GM12878 (cell line): Measurements from ENCODE around the gene EPHB2. TPM values are rescaled to one million over a fixed set of nuclear protein-coding genes. Genes with fewer than 3 reads are reported as not detected.

Source experiments
- ATAC-seq: fragments of 200-7000 bp; cut with Tn5 transposase; 3 replicates; pipeline ENCODE4 v1.9.1; 2020; ENCODE audit warnings: mild to moderate bottlenecking, moderate library complexity
- BruUV-seq: library from RNA; stranded (reverse); fragments of 400-500 nt; replicated peaks from 2 replicates; lab custom pipeline; 2021; lab: Mats Ljungman, UMichigan
- CTCF ChIA-PET: fragments of 300-600 bp; sonication (Branson Sonifier 250); formaldehyde crosslinking; extraction: SDS; loops from one replicate; lab custom pipeline; 2021; ENCODE audit warnings: inconsistent platforms; lab: Yijun Ruan, JAX
- POLR2A ChIA-PET: fragments of 350-600 bp; formaldehyde crosslinking; extraction: SDS; loops from one replicate; lab custom pipeline; 2021; ENCODE audit warnings: inconsistent platforms; lab: Charles Lee
- RAD21 ChIA-PET: fragments of 300-600 bp; sonication (Branson Sonifier 250); formaldehyde crosslinking; loops from one replicate; lab custom pipeline; 2023; ENCODE audit warnings: antibody characterized with exemption; ENCODE audit not compliant: unreplicated experiment; lab: Charles Lee
- SMC1A ChIA-PET: fragments of 300-600 bp; sonication (Branson Sonifier 250); formaldehyde crosslinking; loops from one replicate; lab custom pipeline; 2023; ENCODE audit not compliant: unreplicated experiment, uncharacterized antibody; lab: Charles Lee
- DNase-seq: peaks from one replicate; pipeline ENCODE4 v3.0.0-alpha.2; 2011; ENCODE audit warnings: low read depth, low spot score
- FAIRE-seq: peaks from 3 replicates; lab custom pipeline; 2011; peaks lifted over from hg19 to GRCh38; lab: Jason Lieb, UNC
- H2AFZ ChIP-seq: 2 replicates; pipeline ENCODE4 v1.6.0; 2011; ENCODE audit warnings: low read depth, low read length, control low read depth; ENCODE audit not compliant: control insufficient read depth
- H3K27ac ChIP-seq: 2 replicates; pipeline ENCODE4 v1.5.1; 2011; ENCODE audit warnings: control low read depth; ENCODE audit not compliant: control insufficient read depth, insufficient read depth
- H3K27me3 ChIP-seq, 2 experiments: replicated peaks in 1 of 2; 2 replicates each; pipeline versions ENCODE4 v1.6.0 to v1.6.1; 2011; ENCODE audit warnings: low read length in 1 of 2; ENCODE audit not compliant: control insufficient read depth in 2 of 2, insufficient read depth in 2 of 2
- H3K36me3 ChIP-seq, 2 experiments: 2 replicates each; pipeline ENCODE4 v1.5.1; 2011; ENCODE audit warnings: low read length in 1 of 2; ENCODE audit not compliant: control insufficient read depth in 2 of 2, insufficient read depth in 2 of 2
- H3K4me1 ChIP-seq: 2 replicates; pipeline ENCODE4 v1.6.1; 2011; ENCODE audit warnings: mild to moderate bottlenecking, low read length, moderate library complexity, mixed read lengths; ENCODE audit not compliant: control insufficient read depth, insufficient read depth
- H3K4me2 ChIP-seq: 2 replicates; pipeline ENCODE4 v1.6.0; 2011; ENCODE audit warnings: control low read depth; ENCODE audit not compliant: control insufficient read depth, insufficient read depth
- H3K4me3 ChIP-seq: fragments of 200-600 bp; sonication (generic); 2 replicates; pipeline ENCODE4 v1.5.1; 2016
- H3K79me2 ChIP-seq: 2 replicates; pipeline ENCODE4 v1.6.0; 2011; ENCODE audit warnings: low read length; ENCODE audit not compliant: control insufficient read depth, insufficient read depth
- H3K9ac ChIP-seq: 2 replicates; pipeline ENCODE4 v1.8.0; 2011; ENCODE audit warnings: low read length, control low read depth, mixed read lengths; ENCODE audit not compliant: control insufficient read depth, insufficient read depth
- H3K9me3 ChIP-seq: replicated peaks from 3 replicates; pipeline ENCODE4 v1.5.1; 2011; ENCODE audit warnings: mild to moderate bottlenecking, low read length; ENCODE audit not compliant: control insufficient read depth, insufficient read depth
- H4K20me1 ChIP-seq: 2 replicates; pipeline ENCODE4 v1.6.0; 2011; ENCODE audit not compliant: control insufficient read depth, insufficient read depth
- ATF2 ChIP-seq: IDR thresholded peaks from 2 replicates; pipeline ENCODE4 v1.6.1; 2012; ENCODE audit warnings: low read length, inconsistent platforms
- CBX5 ChIP-seq: sonication (generic); IDR thresholded peaks from 2 replicates; pipeline ENCODE4 v1.6.1; 2016; ENCODE audit warnings: low read depth, moderate library complexity, mild to moderate bottlenecking, inconsistent platforms
- CEBPB ChIP-seq, 2 experiments: fragments of 150-350 bp in 1 of 2; IDR thresholded peaks; 2 replicates each; pipeline ENCODE4 v1.6.1; 2012 to 2014; ENCODE audit warnings: low read depth in 2 of 2, low read length in 2 of 2, borderline replicate concordance in 1 of 2, inconsistent platforms in 1 of 2
- EGR1 ChIP-seq, 2 experiments: IDR thresholded peaks; 1 replicate in 1 of 2; 2 replicates in 1 of 2; pipeline ENCODE4 v1.6.1; 2011 to 2012; ENCODE audit warnings: low read depth in 2 of 2, low read length in 2 of 2, borderline replicate concordance in 1 of 2, mild to moderate bottlenecking in 1 of 2, moderate library complexity in 1 of 2
- HCFC1 ChIP-seq: fragments of 150-350 bp; IDR thresholded peaks from 2 replicates; pipeline ENCODE4 v1.6.1; 2014; ENCODE audit warnings: low read length
- HDAC6 ChIP-seq: fragments of 200-600 bp; sonication (generic); IDR thresholded peaks from one replicate; pipeline ENCODE4 v1.8.0; 2017; ENCODE audit warnings: antibody characterized with exemption; ENCODE audit not compliant: unreplicated experiment
- JUND ChIP-seq: IDR thresholded peaks from 2 replicates; pipeline ENCODE4 v1.6.1; 2012; ENCODE audit warnings: low read depth, mild to moderate bottlenecking, low read length, improper control_type of control experiment, moderate library complexity
- MYB ChIP-seq: fragments of 150-350 bp; IDR thresholded peaks from 2 replicates; pipeline ENCODE4 v1.6.1; 2014; ENCODE audit warnings: mild to moderate bottlenecking, low read depth, low read length, borderline replicate concordance
- POLR2A ChIP-seq: IDR thresholded peaks from 2 replicates; pipeline ENCODE4 v1.6.1; 2011; ENCODE audit warnings: low read depth, mild to moderate bottlenecking, low read length
- TCF7 ChIP-seq: IDR thresholded peaks from 2 replicates; pipeline ENCODE4 v1.6.1; 2014; ENCODE audit warnings: antibody characterized with exemption, borderline replicate concordance
- WGBS: methylation state at CpG from one replicate; pipeline ENCODE4 v1.1.6; 2016; ENCODE audit warnings: low lambda C conversion rate; ENCODE audit not compliant: insufficient replicate concordance, insufficient coverage; ENCODE audit errors: missing lambda C conversion rate; 5-methylcytosine and 5-hydroxymethylcytosine counted together
- in situ Hi-C: fragments of 300-500 bp; cut with MboI; formaldehyde crosslinking; loops from 9 replicates; pipeline ENCODE4 v1.14.3; 2018; ENCODE audit warnings: mixed read lengths
- intact Hi-C: fragments of 100-400 bp; cut with micrococcal nuclease; formaldehyde crosslinking; loops from one replicate; pipeline ENCODE4 v1.14.2; 2022; ENCODE audit not compliant: unreplicated experiment
- polyA plus RNA-seq, 11 experiments: library from polyadenylated mRNA; depleted of rRNA in 4 of 11; unstranded in 6 of 11; stranded (reverse) in 5 of 11; fragments of >200 nt; fragmentation: Nextera tagmentation in 4 of 11; fragmentation: Illumina TruSeq in 1 of 11; extraction: Ambion mirVana in 4 of 11; extraction: Trizol in 1 of 11; gene quantifications; 1 replicate in 1 of 11; 2 replicates in 10 of 11; pipeline versions ENCODE4 v1.2.1 to v1.2.3, GENCODE V29; 2011 to 2016; ENCODE audit warnings: inconsistent platforms in 2 of 11, missing spikeins in 2 of 11, low read depth in 1 of 11
- total RNA-seq, 4 experiments: library from RNA; depleted of rRNA in 3 of 4; stranded (reverse); fragments of >200 nt in 3 of 4; fragmentation: Illumina TruSeq in 1 of 4; extraction: Trizol in 1 of 4; gene quantifications; 2 replicates each; pipeline versions ENCODE4 v1.2.1 to v1.2.3, GENCODE V29; 2013 to 2021
- TF ChIP-seq, protein P1 (sequence below): IDR thresholded peaks from 2 replicates; pipeline ENCODE4 v1.6.1; 2011; ENCODE audit warnings: borderline replicate concordance, low read depth, mild to moderate bottlenecking, moderate library complexity, low read length; ENCODE audit not compliant: insufficient read depth, poor library complexity, severe bottlenecking

Gene EPHB2
- total and polyA plus RNA-seq, 10 of the 15 experiments (the other 5 are each of a cell fraction or from before 2014, with no cell fraction given), result 0.13 to 3.3 (median 0.92) TPM

DNA sequence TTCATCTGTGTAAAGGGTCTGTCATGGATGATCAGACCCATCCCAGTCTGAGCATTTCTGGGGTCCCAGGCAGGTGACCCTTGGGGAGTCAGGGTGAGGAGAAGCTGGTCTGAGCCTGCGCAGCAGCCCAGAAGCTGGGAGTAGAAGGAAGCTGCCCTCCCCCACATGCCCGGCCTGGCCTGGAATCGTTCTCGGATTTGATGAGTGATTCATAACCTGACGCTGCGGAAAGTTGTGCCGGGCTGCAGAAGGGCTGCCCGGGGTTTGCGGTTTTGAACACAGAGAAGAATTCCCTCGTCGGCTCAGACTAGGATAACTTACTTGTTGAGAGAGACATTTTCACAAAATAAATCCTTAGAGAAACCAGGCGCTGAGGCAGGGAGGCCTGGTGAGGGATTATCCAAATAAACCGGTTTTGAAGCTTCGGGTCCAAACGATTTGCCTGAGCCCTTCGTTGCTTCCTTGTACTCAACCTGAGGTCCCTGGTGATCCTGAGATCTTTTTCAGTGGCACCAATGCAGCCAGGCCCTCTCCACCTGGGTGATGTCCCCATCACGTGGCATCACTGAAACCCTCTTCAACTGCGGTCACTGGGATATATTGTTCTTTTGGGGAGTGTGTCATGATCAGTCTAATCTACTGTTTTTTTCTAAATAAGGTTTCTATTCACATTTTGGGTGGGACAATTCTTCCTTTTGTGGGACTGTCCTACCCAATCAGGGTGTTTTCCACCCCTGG, 29.2 kb downstream of the EPHB2 start (continued):
- TF ChIP-seq HDAC6, result no peak
- TF ChIP-seq, protein P1, sequence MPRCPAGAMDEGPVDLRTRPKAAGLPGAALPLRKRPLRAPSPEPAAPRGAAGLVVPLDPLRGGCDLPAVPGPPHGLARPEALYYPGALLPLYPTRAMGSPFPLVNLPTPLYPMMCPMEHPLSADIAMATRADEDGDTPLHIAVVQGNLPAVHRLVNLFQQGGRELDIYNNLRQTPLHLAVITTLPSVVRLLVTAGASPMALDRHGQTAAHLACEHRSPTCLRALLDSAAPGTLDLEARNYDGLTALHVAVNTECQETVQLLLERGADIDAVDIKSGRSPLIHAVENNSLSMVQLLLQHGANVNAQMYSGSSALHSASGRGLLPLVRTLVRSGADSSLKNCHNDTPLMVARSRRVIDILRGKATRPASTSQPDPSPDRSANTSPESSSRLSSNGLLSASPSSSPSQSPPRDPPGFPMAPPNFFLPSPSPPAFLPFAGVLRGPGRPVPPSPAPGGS, result no peak
- no peak for TF ChIP-seq EGR1 (IDR thresholded peaks at IDR 0.05; ENCODE audit: borderline replicate concordance in 1 of 2, low read depth in 2 of 2, low read length in 2 of 2)
- no peak for TF ChIP-seq ATF2
- TF ChIP-seq JUND, result no peak

- H3K79me2 ChIP-seq, result no peaks in the 10 kb centered on the region
Measured at GRCh38 chr1:22741118-22741517, 30.5 kb downstream of the EPHB2 start.

More at GRCh38 chr1:22741118-22741517, 30.5 kb downstream of the EPHB2 start:
- Histone ChIP-seq H3K9ac (no peak overlapping the region), H3K36me3 (no peaks in the 10 kb centered on the region), H3K27ac (no peak overlapping the region), H2AFZ (no peak overlapping the region), H3K9me3 (no peaks in the 10 kb centered on the region), H3K4me1 (no peaks in the 10 kb centered on the region; the same call in 1 of the 2 replicates), H3K4me3 (no peak overlapping the region), H3K4me2 (no peak overlapping the region), H4K20me1 (no peaks in the 10 kb centered on the region), H3K27me3 (no peaks in the 10 kb centered on the region)
- no peak for DNase-seq
- in situ Hi-C loops, result no loop called here
- FAIRE-seq, result no peak
- POLR2A ChIA-PET, result no interaction called here
- no peak for TF ChIP-seq CBX5
- TF ChIP-seq POLR2A, result no peak
- TF ChIP-seq MYB, result no peak
- TF ChIP-seq CEBPB (IDR thresholded peaks at IDR 0.05; ENCODE audit: borderline replicate concordance in 1 of 2, low read depth in 2 of 2, low read length in 2 of 2), result no peak
- no peak for TF ChIP-seq HDAC6
- no peak for TF ChIP-seq HCFC1
- TF ChIP-seq TCF7, result no peak
- SMC1A ChIA-PET, result no interaction called here
- no TSS peak for BruUV-seq
- CTCF ChIA-PET, result no interaction called here
- RAD21 ChIA-PET, result no interaction called here
- no peak for ATAC-seq
- intact Hi-C loops, result no loop called here
- 29% methylated on average over 9 of the region's 9 CpGs for WGBS
